HCT116 (cell line): ENCODE results near the gene NEMP1. TPM values are rescaled to one million over a fixed set of nuclear protein-coding genes. Genes with fewer than 3 reads are reported as not detected.
A peak's percentile ranks its signal among the peaks of the same experiment; 100 is the strongest.

Experiments
- ATAC-seq: fragments of 200-7000 bp; cut with Tn5 transposase; 2 replicates; pipeline ENCODE4 v1.9.1; 2020; ENCODE audit warnings: mild to moderate bottlenecking, moderate library complexity
- BruUV-seq: library from RNA; stranded (reverse); fragments of 400-500 nt; replicated peaks from 2 replicates; lab custom pipeline; 2021; lab: Mats Ljungman, UMichigan
- CTCF ChIA-PET: fragments of 300-600 bp; sonication (Branson Sonifier 250); formaldehyde crosslinking; loops from one replicate; lab custom pipeline; 2021; ENCODE audit warnings: antibody characterized with exemption; lab: Charles Lee
- POLR2A ChIA-PET: fragments of 300-600, 350-600 bp; sonication (Branson Sonifier 250); formaldehyde crosslinking; loops from one replicate; lab custom pipeline; 2021; ENCODE audit warnings: antibody characterized with exemption; lab: Charles Lee
- RAD21 ChIA-PET, 2 experiments: fragments of 300-600 bp; sonication (Branson Sonifier 250); formaldehyde crosslinking; loops; one replicate each; lab custom pipeline; 2023; ENCODE audit warnings: low total read pairs in 2 of 2; ENCODE audit not compliant: uncharacterized antibody in 2 of 2, unreplicated experiment in 2 of 2, low non-redundant PET in 1 of 2; lab: Charles Lee
- DNase-seq: peaks from one replicate; pipeline ENCODE4 v3.0.0-alpha.2; 2010; ENCODE audit warnings: low read depth, low spot score
- H2AFZ ChIP-seq: fragments of 200-600 bp; shearing (Covaris generic), sonication (generic); 2 replicates; pipeline ENCODE4 v1.6.1; 2017; ENCODE audit warnings: low read depth, mixed run types, mixed read lengths, antibody characterized with exemption, low read length; ENCODE audit not compliant: poor library complexity, severe bottlenecking
- H3K27ac ChIP-seq: 2 replicates; pipeline ENCODE4 v1.5.1; 2012; ENCODE audit warnings: low read depth, low read length
- H3K27me3 ChIP-seq: fragments of 200-600 bp; sonication (generic); 2 replicates; pipeline ENCODE4 v1.6.1; 2016; ENCODE audit warnings: mixed run types, low read length, mixed read lengths; ENCODE audit not compliant: insufficient read depth
- H3K36me3 ChIP-seq, 2 experiments: fragments of 200-500 bp in 1 of 2; fragments of 200-600 bp in 1 of 2; sonication (Bioruptor generic) in 1 of 2; sonication (generic) in 1 of 2; 2 replicates each; pipeline versions ENCODE4 v1.5.1 to v1.6.1; 2014 to 2016; ENCODE audit warnings: low read length in 2 of 2, inconsistent platforms in 1 of 2, mixed read lengths in 1 of 2, mixed run types in 1 of 2; ENCODE audit not compliant: insufficient read depth in 2 of 2, control insufficient read depth in 1 of 2
- H3K4me1 ChIP-seq, 2 experiments: fragments of 200-600 bp in 1 of 2; sonication (generic) in 1 of 2; 2 replicates each; pipeline versions ENCODE4 v1.5.1 to v1.6.1; 2012 to 2017; ENCODE audit warnings: low read length in 2 of 2, inconsistent platforms in 1 of 2, mild to moderate bottlenecking in 1 of 2, mixed read lengths in 1 of 2, mixed run types in 1 of 2, moderate library complexity in 1 of 2; ENCODE audit not compliant: insufficient read depth in 2 of 2, control insufficient read depth in 1 of 2
- H3K4me2 ChIP-seq: fragments of 200-600 bp; sonication (generic); 2 replicates; pipeline ENCODE4 v1.6.1; 2017; ENCODE audit warnings: mixed run types, low read length, mixed read lengths
- H3K4me3 ChIP-seq, 2 experiments: fragments of 200-600 bp in 1 of 2; sonication (generic) in 1 of 2; replicated peaks in 1 of 2; 2 replicates each; pipeline ENCODE4 v1.5.1; 2011 to 2016; ENCODE audit warnings: low read length in 2 of 2, control low read depth in 1 of 2, low read depth in 1 of 2, mild to moderate bottlenecking in 1 of 2, mixed read lengths in 1 of 2, mixed run types in 1 of 2
- H3K79me2 ChIP-seq: fragments of 200-600 bp; sonication (generic); 2 replicates; pipeline ENCODE4 v1.6.1; 2017; ENCODE audit warnings: mild to moderate bottlenecking, mixed run types, low read length, moderate library complexity, mixed read lengths; ENCODE audit not compliant: insufficient read depth
- H3K9ac ChIP-seq: fragments of 200-600 bp; sonication (generic); 2 replicates; pipeline ENCODE4 v1.6.1; 2016; ENCODE audit warnings: low read length, mixed read lengths
- H3K9me2 ChIP-seq: fragments of 200-600 bp; sonication (generic), shearing (Covaris generic); 2 replicates; pipeline ENCODE4 v1.6.1; 2017; ENCODE audit warnings: mixed run types, mild to moderate bottlenecking, moderate library complexity; ENCODE audit not compliant: insufficient read depth
- H3K9me3 ChIP-seq, 2 experiments: fragments of 200-500 bp in 1 of 2; fragments of 200-600 bp in 1 of 2; sonication (Bioruptor generic) in 1 of 2; sonication (generic) in 1 of 2; 2 replicates each; pipeline ENCODE4 v1.6.1; 2014 to 2017; ENCODE audit warnings: low read length in 2 of 2, mixed read lengths in 2 of 2, inconsistent platforms in 1 of 2, low read depth in 1 of 2, mild to moderate bottlenecking in 1 of 2, mixed run types in 1 of 2, moderate library complexity in 1 of 2; ENCODE audit not compliant: control insufficient read depth in 1 of 2, insufficient read depth in 1 of 2
- H4K20me1 ChIP-seq: fragments of 200-600 bp; sonication (generic), shearing (Covaris generic); 2 replicates; pipeline ENCODE4 v1.6.1; 2017; ENCODE audit warnings: mixed run types, mild to moderate bottlenecking, moderate library complexity; ENCODE audit not compliant: insufficient read depth
- CEBPB ChIP-seq: IDR thresholded peaks from 2 replicates; pipeline ENCODE4 v1.6.1; 2012; ENCODE audit warnings: low read depth
- EGR1 ChIP-seq: IDR thresholded peaks from 2 replicates; pipeline ENCODE4 v1.6.1; 2012; ENCODE audit warnings: low read depth
- EZH2phosphoT487 ChIP-seq: fragments of 200-600 bp; IDR thresholded peaks from 2 replicates; pipeline ENCODE4 v1.6.1; 2018; ENCODE audit warnings: antibody characterized with exemption, borderline replicate concordance
- JUND ChIP-seq: IDR thresholded peaks from 2 replicates; pipeline ENCODE4 v1.6.1; 2012
- POLR2A ChIP-seq: IDR thresholded peaks from 2 replicates; pipeline ENCODE4 v1.7.0; 2011; ENCODE audit warnings: borderline replicate concordance; ENCODE audit not compliant: insufficient read depth, insufficient read length; ENCODE audit errors: extremely low read depth
- POLR2AphosphoS5 ChIP-seq: IDR thresholded peaks from 2 replicates; pipeline ENCODE4 v1.6.1; 2011; ENCODE audit warnings: mild to moderate bottlenecking, low read depth, low read length, moderate library complexity
- RAD21 ChIP-seq: IDR thresholded peaks from 2 replicates; pipeline ENCODE4 v1.6.1; 2012; ENCODE audit warnings: low read depth, mild to moderate bottlenecking
- SIN3A ChIP-seq: IDR thresholded peaks from 2 replicates; pipeline ENCODE4 v1.6.1; 2012; ENCODE audit warnings: low read depth
- ZFX ChIP-seq: fragments of 450-650 bp; IDR thresholded peaks from 2 replicates; pipeline ENCODE4 v1.6.1; 2017
- intact Hi-C: fragments of 100-400 bp; cut with micrococcal nuclease; formaldehyde crosslinking; loops from 2 replicates; pipeline ENCODE4 v1.10.0; 2022
- total RNA-seq: library from RNA; stranded (reverse); gene quantifications from one replicate; pipeline ENCODE4 v1.2.1, GENCODE V29; 2021; ENCODE audit not compliant: unreplicated experiment
- TF ChIP-seq, protein P1 (sequence below): IDR thresholded peaks from 2 replicates; pipeline ENCODE4 v1.6.1; 2012
- TF ChIP-seq, protein P2 (sequence below): IDR thresholded peaks from 2 replicates; pipeline ENCODE4 v1.6.1; 2011; ENCODE audit warnings: mild to moderate bottlenecking, low read length, moderate library complexity; ENCODE audit not compliant: insufficient replicate concordance; ENCODE audit errors: extremely low read depth

The NEMP1 gene
- total RNA-seq, 1 experiment from 2014 or later: 35.2 TPM

DNA sequence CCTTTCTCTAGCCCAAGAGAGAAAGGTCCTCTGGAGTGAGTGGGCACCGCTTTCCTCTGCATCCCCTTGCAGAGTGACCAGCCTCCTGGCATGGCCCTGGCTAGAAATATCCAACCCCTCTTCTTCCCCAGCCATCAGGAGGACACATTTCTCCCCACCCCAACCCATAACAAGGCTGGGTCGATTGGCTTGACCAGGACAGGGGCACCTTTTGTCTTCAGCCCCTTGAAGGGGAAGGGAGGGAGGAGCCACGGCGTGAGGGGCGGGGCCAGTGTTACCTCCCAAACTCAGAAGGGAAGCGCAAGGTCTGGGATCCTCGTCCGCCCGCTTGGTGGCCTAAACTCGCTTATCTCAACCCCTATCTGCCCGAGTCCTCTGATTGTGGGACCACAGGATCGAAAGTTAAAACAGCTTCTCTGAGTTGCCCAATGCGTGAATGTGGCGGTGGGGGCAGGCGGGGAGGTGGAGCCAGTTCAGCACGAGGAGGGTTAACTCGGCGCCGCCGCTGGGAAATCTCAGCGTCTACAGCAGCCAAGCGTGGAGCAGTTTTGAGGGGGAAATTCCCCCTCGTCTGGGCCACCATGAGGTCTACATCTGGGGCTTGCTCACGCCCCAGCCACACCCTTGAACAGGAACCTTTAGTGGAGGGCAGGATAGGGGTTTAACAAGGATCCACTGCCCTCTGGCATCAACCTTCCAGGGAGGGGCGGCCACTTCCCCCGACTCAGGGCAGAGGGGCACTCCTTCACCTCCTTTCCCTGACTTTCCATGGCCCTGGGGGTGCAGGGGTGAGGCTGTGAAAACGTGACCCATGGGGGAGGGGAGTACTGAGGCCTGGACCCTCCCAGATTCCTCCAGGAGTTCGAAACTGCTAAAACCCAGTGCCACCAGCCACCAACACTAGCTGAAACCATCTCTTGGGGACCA lies 31.8 kb upstream of the NEMP1 start:
- BruUV-seq: TSS peak; percentile 92
- Histone ChIP-seq H3K4me1 (peaks cover 11 to 36% of the 10 kb centered on the region in 2 experiments), H3K27ac (peak overlapping the region; percentile 91), H3K27me3 (no peaks in the 10 kb centered on the region), H3K79me2 (peaks cover 15% of the 10 kb centered on the region), H3K36me3 (peaks cover 0 to 7% of the 10 kb centered on the region in 2 experiments; a peak in 1 of 4 replicates), H3K9me2 (no peaks in the 10 kb centered on the region), H3K9me3 (no peaks in the 10 kb centered on the region), H2AFZ (no peak overlapping the region), H3K4me2 (peak overlapping the region; percentile 92), H4K20me1 (no peaks in the 10 kb centered on the region), H3K9ac (peak overlapping the region; percentile 96), H3K4me3 (peak overlapping the region; percentile 80 to 81)
- DNase-seq: no peak
- ChIA-PET RAD21 (interaction anchor here (0.6 to 2.3 kb wide), 6 partner anchors 22 to 63 kb away, joined by 3 to 36 read pairs (median 5); partner anchors contain the start of gene NEMP1 (in 1 of the 2)), CTCF (interaction anchor here (1.1 to 3.9 kb wide), 10 partner anchors 15 to 133 kb away, joined by 3 to 181 read pairs (median 20); partner anchors contain the start of genes LRP1, NAB2, NEMP1 and ZBTB39), POLR2A (interaction anchor here (1.3 to 3.3 kb wide), 13 partner anchors 8 to 422 kb away, joined by 3 to 55 read pairs (median 5); partner anchors contain the start of genes LRP1, NAB2, NEMP1 and PTGES3)
- TF ChIP-seq CEBPB (no peak), EZH2phosphoT487 (no peak), EGR1 (no peak), JUND (no peak), SIN3A (no peak), ZFX (peak; percentile 39; the same call in 1 of the 2 replicates), POLR2A (peak; percentile 42), RAD21 (no peak), POLR2AphosphoS5 (peak; percentile 76)
- TF ChIP-seq, protein P1, sequence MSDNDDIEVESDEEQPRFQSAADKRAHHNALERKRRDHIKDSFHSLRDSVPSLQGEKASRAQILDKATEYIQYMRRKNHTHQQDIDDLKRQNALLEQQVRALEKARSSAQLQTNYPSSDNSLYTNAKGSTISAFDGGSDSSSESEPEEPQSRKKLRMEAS: no peak
- TF ChIP-seq, protein P2, sequence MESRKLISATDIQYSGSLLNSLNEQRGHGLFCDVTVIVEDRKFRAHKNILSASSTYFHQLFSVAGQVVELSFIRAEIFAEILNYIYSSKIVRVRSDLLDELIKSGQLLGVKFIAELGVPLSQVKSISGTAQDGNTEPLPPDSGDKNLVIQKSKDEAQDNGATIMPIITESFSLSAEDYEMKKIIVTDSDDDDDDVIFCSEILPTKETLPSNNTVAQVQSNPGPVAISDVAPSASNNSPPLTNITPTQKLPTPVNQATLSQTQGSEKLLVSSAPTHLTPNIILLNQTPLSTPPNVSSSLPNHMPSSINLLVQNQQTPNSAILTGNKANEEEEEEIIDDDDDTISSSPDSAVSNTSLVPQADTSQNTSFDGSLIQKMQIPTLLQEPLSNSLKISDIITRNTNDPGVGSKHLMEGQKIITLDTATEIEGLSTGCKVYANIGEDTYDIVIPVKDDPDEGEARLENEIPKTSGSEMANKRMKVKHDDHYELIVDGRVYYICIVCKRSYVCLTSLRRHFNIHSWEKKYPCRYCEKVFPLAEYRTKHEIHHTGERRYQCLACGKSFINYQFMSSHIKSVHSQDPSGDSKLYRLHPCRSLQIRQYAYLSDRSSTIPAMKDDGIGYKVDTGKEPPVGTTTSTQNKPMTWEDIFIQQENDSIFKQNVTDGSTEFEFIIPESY: peak; percentile 25
- peak; percentile 46 for ATAC-seq
- intact Hi-C loops: loop anchor here (1.0 kb wide), 1 partner anchor 21 kb away; the partner anchor contains the start of gene NAB2
